ENCODE results near the gene POU5F2.

Gene POU5F2

GRCh38 chr5:93741136-93741811, at the start of gene POU5F2:
Gene POU5F2 (minus strand): TSS chr5:93741600. CDS start chr5:93741563, 37 bp downstream.
- peak; percentile 5 to 13 for DNase-seq
- TF ChIP-seq POLR2A (IDR thresholded peaks at IDR 0.05; ENCODE audit: low read length) (no peak), GATA1 (IDR thresholded peaks at IDR 0.05; ENCODE audit: low read depth, low read length) (no peak)

GRCh38 chr5:93790401-93790800, 49.0 kb upstream of the POU5F2 start:
- no peak for TF ChIP-seq POLR2A (IDR thresholded peaks at IDR 0.05; ENCODE audit: low read length)
- TF ChIP-seq GATA1 (IDR thresholded peaks at IDR 0.05; ENCODE audit: low read depth, low read length): no peak

GRCh38 chr5:93789173-93790067, 48.0 kb upstream of the POU5F2 start:
- peak in 1 of 2 experiments; percentile 2 for DNase-seq
- TF ChIP-seq POLR2A (IDR thresholded peaks at IDR 0.05; ENCODE audit: low read length): no peak
- TF ChIP-seq GATA1 (IDR thresholded peaks at IDR 0.05; ENCODE audit: low read depth, low read length): no peak

More at GRCh38 chr5:93790401-93790800, 49.0 kb upstream of the POU5F2 start:
- DNase-seq: no peak

GRCh38 chr5:93787598-93787997, 46.2 kb upstream of the POU5F2 start:
- no peak for DNase-seq
- no peak for TF ChIP-seq GATA1 (IDR thresholded peaks at IDR 0.05; ENCODE audit: low read depth, low read length)
- no peak for TF ChIP-seq POLR2A (IDR thresholded peaks at IDR 0.05; ENCODE audit: low read length)

- DNase-seq: no peak
- no peak for TF ChIP-seq GATA1 (IDR thresholded peaks at IDR 0.05; ENCODE audit: low read depth, low read length)
- TF ChIP-seq POLR2A (IDR thresholded peaks at IDR 0.05; ENCODE audit: low read length): no peak
Measured at GRCh38 chr5:93785475-93785874, 44.1 kb upstream of the POU5F2 start.

GRCh38 chr5:93782978-93783377, 41.6 kb upstream of the POU5F2 start:
- TF ChIP-seq GATA1 (IDR thresholded peaks at IDR 0.05; ENCODE audit: low read depth, low read length) (no peak), POLR2A (IDR thresholded peaks at IDR 0.05; ENCODE audit: low read length) (no peak)
- DNase-seq: no peak

GRCh38 chr5:93777620-93778019, 36.2 kb upstream of the POU5F2 start:
- DNase-seq: no peak
- no peak for TF ChIP-seq POLR2A (IDR thresholded peaks at IDR 0.05; ENCODE audit: low read length)
- TF ChIP-seq GATA1 (IDR thresholded peaks at IDR 0.05; ENCODE audit: low read depth, low read length): no peak

- TF ChIP-seq POLR2A (IDR thresholded peaks at IDR 0.05; ENCODE audit: low read length) (no peak), GATA1 (IDR thresholded peaks at IDR 0.05; ENCODE audit: low read depth, low read length) (no peak)
Measured at GRCh38 chr5:93756372-93756771, 15.0 kb upstream of the POU5F2 start.

GRCh38 chr5:93755716-93756115, 14.3 kb upstream of the POU5F2 start:
- DNase-seq: no peak
- TF ChIP-seq GATA1 (IDR thresholded peaks at IDR 0.05; ENCODE audit: low read depth, low read length) (no peak), POLR2A (IDR thresholded peaks at IDR 0.05; ENCODE audit: low read length) (no peak)

More at GRCh38 chr5:93756372-93756771, 15.0 kb upstream of the POU5F2 start:
- no peak for DNase-seq

GRCh38 chr5:93748875-93749397, 7.5 kb upstream of the POU5F2 start:
- TF ChIP-seq POLR2A (IDR thresholded peaks at IDR 0.05; ENCODE audit: low read length): no peak
- no peak for TF ChIP-seq GATA1 (IDR thresholded peaks at IDR 0.05; ENCODE audit: low read depth, low read length)

GRCh38 chr5:93746406-93747056, 5.1 kb upstream of the POU5F2 start:
- TF ChIP-seq GATA1 (IDR thresholded peaks at IDR 0.05; ENCODE audit: low read depth, low read length): no peak
- TF ChIP-seq POLR2A (IDR thresholded peaks at IDR 0.05; ENCODE audit: low read length): no peak
- no peak for DNase-seq

More at GRCh38 chr5:93748875-93749397, 7.5 kb upstream of the POU5F2 start:
- no peak for DNase-seq

- TF ChIP-seq POLR2A (IDR thresholded peaks at IDR 0.05; ENCODE audit: low read length) (no peak), GATA1 (IDR thresholded peaks at IDR 0.05; ENCODE audit: low read depth, low read length) (no peak)
- no peak for DNase-seq
Measured at GRCh38 chr5:93736284-93736683, 5.1 kb downstream of the POU5F2 start.

GRCh38 chr5:93735378-93735777, 6.0 kb downstream of the POU5F2 start:
- no peak for DNase-seq
- no peak for TF ChIP-seq GATA1 (IDR thresholded peaks at IDR 0.05; ENCODE audit: low read depth, low read length)
- no peak for TF ChIP-seq POLR2A (IDR thresholded peaks at IDR 0.05; ENCODE audit: low read length)

GRCh38 chr5:93731987-93732386, 9.4 kb downstream of the POU5F2 start:
- no peak for DNase-seq
- TF ChIP-seq POLR2A (IDR thresholded peaks at IDR 0.05; ENCODE audit: low read length): no peak
- no peak for TF ChIP-seq GATA1 (IDR thresholded peaks at IDR 0.05; ENCODE audit: low read depth, low read length)

All from erythroblast (primary cell).